Neural cell (in vitro differentiated cells): ENCODE data around the gene RNF4.

ENCODE experiments used
- EP300 ChIP-seq: fragments of 450-650 bp; conservative IDR thresholded peaks from 2 replicates; pipeline ENCODE4 v1.6.1; 2014; ENCODE audit warnings: antibody characterized with exemption, mild to moderate bottlenecking, moderate library complexity; ENCODE audit not compliant: poor library complexity, severe bottlenecking
- EZH2 ChIP-seq: fragments of 200-600, 300-800 bp; shearing (Covaris generic), sonication (generic); IDR thresholded peaks from 2 replicates; pipeline ENCODE4 v1.6.1; 2014; ENCODE audit warnings: antibody characterized with exemption, low read length, borderline replicate concordance, mild to moderate bottlenecking; ENCODE audit not compliant: insufficient read depth, poor library complexity, severe bottlenecking
- MXI1 ChIP-seq: fragments of 450-650 bp; conservative IDR thresholded peaks from 2 replicates; pipeline ENCODE4 v1.6.1; 2014; ENCODE audit warnings: antibody characterized with exemption, mild to moderate bottlenecking; ENCODE audit not compliant: poor library complexity, severe bottlenecking
- POLR2AphosphoS5 ChIP-seq: IDR thresholded peaks from 2 replicates; pipeline ENCODE4 v1.6.1; 2012
- RAD21 ChIP-seq: fragments of 450-650 bp; conservative IDR thresholded peaks from 2 replicates; pipeline ENCODE4 v1.6.1; 2014; ENCODE audit warnings: antibody characterized with exemption, mild to moderate bottlenecking, moderate library complexity
- SMC3 ChIP-seq: fragments of 450-650 bp; conservative IDR thresholded peaks from 2 replicates; pipeline ENCODE4 v1.6.1; 2014; ENCODE audit warnings: antibody characterized with exemption, mild to moderate bottlenecking, moderate library complexity; ENCODE audit not compliant: poor library complexity
- TAF1 ChIP-seq: IDR thresholded peaks from 2 replicates; pipeline ENCODE4 v1.6.1; 2012; ENCODE audit warnings: low read depth
- TF ChIP-seq, protein P1 (sequence below): fragments of 450-650 bp; IDR thresholded peaks from 2 replicates; pipeline ENCODE4 v1.5.1; 2014; ENCODE audit warnings: antibody characterized with exemption, mild to moderate bottlenecking, moderate library complexity; ENCODE audit not compliant: poor library complexity, severe bottlenecking
- TF ChIP-seq, protein P2 (sequence below): IDR thresholded peaks from 2 replicates; pipeline ENCODE4 v1.6.1; 2012; ENCODE audit warnings: borderline replicate concordance

DNA sequence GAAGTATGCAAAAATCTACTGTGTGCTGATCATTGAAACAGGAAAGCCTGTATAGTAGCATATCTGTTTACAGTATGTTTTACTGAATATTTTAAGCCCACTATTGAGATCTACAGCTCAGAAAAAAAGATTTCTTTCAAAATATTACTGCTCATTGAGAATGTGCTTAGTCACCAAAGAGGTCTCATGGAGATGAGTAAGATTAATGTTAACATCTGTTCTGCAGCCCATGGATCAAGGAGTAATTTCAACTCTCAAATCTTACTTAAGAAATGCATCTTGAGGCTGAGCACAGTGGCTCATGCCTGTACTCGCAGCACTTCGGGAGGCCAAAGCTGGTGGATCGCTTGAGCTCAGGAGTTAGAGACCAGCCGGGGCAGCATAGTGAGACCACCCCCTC lies 3.3 kb downstream of the RNF4 start:
- no peak for TF ChIP-seq SMC3
- TF ChIP-seq, protein P1, sequence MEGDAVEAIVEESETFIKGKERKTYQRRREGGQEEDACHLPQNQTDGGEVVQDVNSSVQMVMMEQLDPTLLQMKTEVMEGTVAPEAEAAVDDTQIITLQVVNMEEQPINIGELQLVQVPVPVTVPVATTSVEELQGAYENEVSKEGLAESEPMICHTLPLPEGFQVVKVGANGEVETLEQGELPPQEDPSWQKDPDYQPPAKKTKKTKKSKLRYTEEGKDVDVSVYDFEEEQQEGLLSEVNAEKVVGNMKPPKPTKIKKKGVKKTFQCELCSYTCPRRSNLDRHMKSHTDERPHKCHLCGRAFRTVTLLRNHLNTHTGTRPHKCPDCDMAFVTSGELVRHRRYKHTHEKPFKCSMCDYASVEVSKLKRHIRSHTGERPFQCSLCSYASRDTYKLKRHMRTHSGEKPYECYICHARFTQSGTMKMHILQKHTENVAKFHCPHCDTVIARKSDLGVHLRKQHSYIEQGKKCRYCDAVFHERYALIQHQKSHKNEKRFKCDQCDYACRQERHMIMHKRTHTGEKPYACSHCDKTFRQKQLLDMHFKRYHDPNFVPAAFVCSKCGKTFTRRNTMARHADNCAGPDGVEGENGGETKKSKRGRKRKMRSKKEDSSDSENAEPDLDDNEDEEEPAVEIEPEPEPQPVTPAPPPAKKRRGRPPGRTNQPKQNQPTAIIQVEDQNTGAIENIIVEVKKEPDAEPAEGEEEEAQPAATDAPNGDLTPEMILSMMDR = no peak
- no peak for TF ChIP-seq RAD21
- TF ChIP-seq MXI1 = no peak
- no peak for TF ChIP-seq POLR2AphosphoS5
- TF ChIP-seq, protein P2, sequence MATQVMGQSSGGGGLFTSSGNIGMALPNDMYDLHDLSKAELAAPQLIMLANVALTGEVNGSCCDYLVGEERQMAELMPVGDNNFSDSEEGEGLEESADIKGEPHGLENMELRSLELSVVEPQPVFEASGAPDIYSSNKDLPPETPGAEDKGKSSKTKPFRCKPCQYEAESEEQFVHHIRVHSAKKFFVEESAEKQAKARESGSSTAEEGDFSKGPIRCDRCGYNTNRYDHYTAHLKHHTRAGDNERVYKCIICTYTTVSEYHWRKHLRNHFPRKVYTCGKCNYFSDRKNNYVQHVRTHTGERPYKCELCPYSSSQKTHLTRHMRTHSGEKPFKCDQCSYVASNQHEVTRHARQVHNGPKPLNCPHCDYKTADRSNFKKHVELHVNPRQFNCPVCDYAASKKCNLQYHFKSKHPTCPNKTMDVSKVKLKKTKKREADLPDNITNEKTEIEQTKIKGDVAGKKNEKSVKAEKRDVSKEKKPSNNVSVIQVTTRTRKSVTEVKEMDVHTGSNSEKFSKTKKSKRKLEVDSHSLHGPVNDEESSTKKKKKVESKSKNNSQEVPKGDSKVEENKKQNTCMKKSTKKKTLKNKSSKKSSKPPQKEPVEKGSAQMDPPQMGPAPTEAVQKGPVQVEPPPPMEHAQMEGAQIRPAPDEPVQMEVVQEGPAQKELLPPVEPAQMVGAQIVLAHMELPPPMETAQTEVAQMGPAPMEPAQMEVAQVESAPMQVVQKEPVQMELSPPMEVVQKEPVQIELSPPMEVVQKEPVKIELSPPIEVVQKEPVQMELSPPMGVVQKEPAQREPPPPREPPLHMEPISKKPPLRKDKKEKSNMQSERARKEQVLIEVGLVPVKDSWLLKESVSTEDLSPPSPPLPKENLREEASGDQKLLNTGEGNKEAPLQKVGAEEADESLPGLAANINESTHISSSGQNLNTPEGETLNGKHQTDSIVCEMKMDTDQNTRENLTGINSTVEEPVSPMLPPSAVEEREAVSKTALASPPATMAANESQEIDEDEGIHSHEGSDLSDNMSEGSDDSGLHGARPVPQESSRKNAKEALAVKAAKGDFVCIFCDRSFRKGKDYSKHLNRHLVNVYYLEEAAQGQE = no peak
- TF ChIP-seq EZH2 = no peak
- TF ChIP-seq TAF1 = no peak
- no peak for TF ChIP-seq EP300
